Mesenchymal stem cell (in vitro differentiated cells and primary cell): Measurements from ENCODE around the gene PTX4.

ENCODE experiments used
- DNase-seq: peaks from one replicate; pipeline ENCODE4 v3.0.0-alpha.2; 2013
- H2AFZ ChIP-seq: one replicate; pipeline ENCODE4 v1.6.1; 2013; ENCODE audit warnings: low read depth, mild to moderate bottlenecking, control low read depth, inconsistent platforms, low read length, moderate library complexity
- H2AK5ac ChIP-seq: 2 replicates; pipeline ENCODE4 v1.6.1; 2013; ENCODE audit warnings: low read length, moderate library complexity, mild to moderate bottlenecking, inconsistent platforms; ENCODE audit not compliant: severe bottlenecking
- H2BK120ac ChIP-seq: one replicate; pipeline ENCODE4 v1.6.1; 2013; ENCODE audit warnings: low read depth, mild to moderate bottlenecking, inconsistent platforms, low read length, moderate library complexity
- H2BK12ac ChIP-seq, 2 experiments: one replicate each; pipeline ENCODE4 v1.6.1; 2013; ENCODE audit warnings: inconsistent platforms in 2 of 2, low read length in 2 of 2, mild to moderate bottlenecking in 2 of 2, moderate library complexity in 2 of 2, control low read depth in 1 of 2
- H2BK15ac ChIP-seq: one replicate; pipeline ENCODE4 v1.6.1; 2013; ENCODE audit warnings: mild to moderate bottlenecking, low read depth, inconsistent platforms; ENCODE audit not compliant: poor library complexity, severe bottlenecking
- H2BK5ac ChIP-seq: 2 replicates; pipeline ENCODE4 v1.6.1; 2013; ENCODE audit warnings: low read depth, mild to moderate bottlenecking, low read length, control low read depth, inconsistent platforms; ENCODE audit not compliant: poor library complexity, severe bottlenecking
- H3K14ac ChIP-seq, 2 experiments: one replicate each; pipeline ENCODE4 v1.6.1; 2013; ENCODE audit warnings: inconsistent platforms in 2 of 2, low read length in 2 of 2, control low read depth in 1 of 2, mild to moderate bottlenecking in 1 of 2, moderate library complexity in 1 of 2
- H3K18ac ChIP-seq, 2 experiments: one replicate each; pipeline ENCODE4 v1.6.1; 2013; ENCODE audit warnings: inconsistent platforms in 2 of 2, low read length in 2 of 2, control low read depth in 1 of 2, low read depth in 1 of 2, mild to moderate bottlenecking in 1 of 2
- H3K23ac ChIP-seq, 2 experiments: one replicate each; pipeline ENCODE4 v1.6.1; 2013; ENCODE audit warnings: inconsistent platforms in 2 of 2, low read length in 2 of 2, mild to moderate bottlenecking in 2 of 2, moderate library complexity in 2 of 2, control low read depth in 1 of 2
- H3K27ac ChIP-seq: 2 replicates; pipeline ENCODE4 v1.5.1; 2013; ENCODE audit warnings: mild to moderate bottlenecking, moderate library complexity, low read length, control low read depth, inconsistent platforms; ENCODE audit not compliant: poor library complexity, severe bottlenecking
- H3K27me3 ChIP-seq, 2 experiments: 2 replicates each; pipeline versions ENCODE4 v1.6.1 to v1.7.0; 2013; ENCODE audit warnings: low read length in 2 of 2, mild to moderate bottlenecking in 2 of 2, moderate library complexity in 2 of 2, control low read depth in 1 of 2, inconsistent platforms in 1 of 2; ENCODE audit not compliant: control insufficient read depth in 1 of 2, insufficient read depth in 1 of 2
- H3K36me3 ChIP-seq, 2 experiments: 2 replicates each; pipeline versions ENCODE4 v1.6.1 to v1.7.0; 2013; ENCODE audit warnings: low read length in 2 of 2, control low read depth in 1 of 2, inconsistent platforms in 1 of 2, low read depth in 1 of 2, mild to moderate bottlenecking in 1 of 2; ENCODE audit not compliant: insufficient read depth in 2 of 2, control insufficient read depth in 1 of 2
- H3K4ac ChIP-seq, 2 experiments: one replicate each; pipeline ENCODE4 v1.6.1; 2013; ENCODE audit warnings: inconsistent platforms in 2 of 2, low read length in 2 of 2, mild to moderate bottlenecking in 2 of 2, moderate library complexity in 2 of 2, control low read depth in 1 of 2, low read depth in 1 of 2
- H3K4me1 ChIP-seq: 2 replicates; pipeline ENCODE4 v1.6.1; 2013; ENCODE audit warnings: low read depth, low read length, control low read depth; ENCODE audit not compliant: control insufficient read depth, insufficient read depth
- H3K4me2 ChIP-seq: 2 replicates; pipeline ENCODE4 v1.6.1; 2013; ENCODE audit warnings: low read length, mild to moderate bottlenecking, inconsistent platforms; ENCODE audit not compliant: poor library complexity, severe bottlenecking
- H3K4me3 ChIP-seq, 2 experiments: 2 replicates each; pipeline versions ENCODE4 v1.5.1 to v1.7.0; 2013; ENCODE audit warnings: low read length in 2 of 2, mild to moderate bottlenecking in 2 of 2, control low read depth in 1 of 2, low read depth in 1 of 2; ENCODE audit not compliant: insufficient read depth in 1 of 2
- H3K79me1 ChIP-seq: replicated peaks from 2 replicates; pipeline ENCODE4 v1.6.1; 2013; ENCODE audit warnings: mild to moderate bottlenecking, control low read depth, low read length, inconsistent platforms; ENCODE audit not compliant: poor library complexity, severe bottlenecking
- H3K9ac ChIP-seq: 2 replicates; pipeline ENCODE4 v1.7.0; 2013; ENCODE audit warnings: mild to moderate bottlenecking, low read length, moderate library complexity
- H3K9me3 ChIP-seq: 2 replicates; pipeline ENCODE4 v1.7.0; 2013; ENCODE audit warnings: mild to moderate bottlenecking, low read length; ENCODE audit not compliant: control insufficient read depth
- H4K8ac ChIP-seq: one replicate; pipeline ENCODE4 v1.6.1; 2013; ENCODE audit warnings: inconsistent platforms, mild to moderate bottlenecking, low read length, moderate library complexity
- H4K91ac ChIP-seq: one replicate; pipeline ENCODE4 v1.6.1; 2013; ENCODE audit warnings: mild to moderate bottlenecking, low read length, inconsistent platforms
- WGBS: methylation state at CpG from one replicate; pipeline ENCODE4 v1.1.7; 2013; ENCODE audit warnings: mixed read lengths; 5-methylcytosine and 5-hydroxymethylcytosine counted together

PTX4 gene

GRCh38 chr16:1449201-1449788 lies 39.4 kb downstream of the PTX4 start:
- Histone ChIP-seq H3K23ac (no peak overlapping the region), H3K4me1 (peaks cover 2% of the 10 kb centered on the region), H3K27me3 (no peaks in the 10 kb centered on the region), H2BK12ac (no peak overlapping the region), H2AFZ (no peak overlapping the region), H2AK5ac (no peak overlapping the region), H4K91ac (no peak overlapping the region), H3K14ac (no peak overlapping the region), H4K8ac (no peak overlapping the region), H3K4me3 (no peak overlapping the region), H2BK120ac (no peak overlapping the region), H3K4ac (no peak overlapping the region), H3K9ac (no peak overlapping the region), H2BK15ac (no peak overlapping the region), H3K27ac (no peak overlapping the region), H3K4me2 (no peak overlapping the region), H3K9me3 (no peaks in the 10 kb centered on the region), H2BK5ac (no peak overlapping the region), H3K79me1 (peaks cover 4% of the 10 kb centered on the region), H3K36me3 (peaks cover 69 to 95% of the 10 kb centered on the region in 2 experiments), H3K18ac (no peak overlapping the region)
- 96% methylated on average over 25 of the region's 25 CpGs for WGBS
- DNase-seq: no peak

- no peak overlapping the region for H3K14ac ChIP-seq
- no peaks in the 10 kb centered on the region for H3K27me3 ChIP-seq
- H3K4me2 ChIP-seq: no peak overlapping the region
- no peak overlapping the region for H4K8ac ChIP-seq
- H2BK5ac ChIP-seq: no peak overlapping the region
- no peak for DNase-seq
- H3K36me3 ChIP-seq: peaks cover 63 to 89% of the 10 kb centered on the region in 2 experiments
- no peak overlapping the region for H2AFZ ChIP-seq
- WGBS: 95% methylated on average over 30 of the region's 30 CpGs
- H3K79me1 ChIP-seq: peaks cover 3% of the 10 kb centered on the region
- H2BK120ac ChIP-seq: no peak overlapping the region
- H3K9me3 ChIP-seq: no peaks in the 10 kb centered on the region
- no peak overlapping the region for H3K4me3 ChIP-seq
- H3K4me1 ChIP-seq: peaks cover 2% of the 10 kb centered on the region
- no peak overlapping the region for H3K9ac ChIP-seq
- no peak overlapping the region for H3K27ac ChIP-seq
- no peak overlapping the region for H2BK15ac ChIP-seq
- no peak overlapping the region for H3K18ac ChIP-seq
- H3K23ac ChIP-seq: no peak overlapping the region
- H2BK12ac ChIP-seq: no peak overlapping the region
- no peak overlapping the region for H4K91ac ChIP-seq
- no peak overlapping the region for H2AK5ac ChIP-seq
- H3K4ac ChIP-seq: no peak overlapping the region
Observed at GRCh38 chr16:1448536-1449116, 40.1 kb downstream of the PTX4 start.

GRCh38 chr16:1447965-1448364 lies 40.8 kb downstream of the PTX4 start:
- no peak overlapping the region for H2BK5ac ChIP-seq
- no peak overlapping the region for H3K14ac ChIP-seq
- no peaks in the 10 kb centered on the region for H3K9me3 ChIP-seq
- no peak overlapping the region for H2AFZ ChIP-seq
- no peak overlapping the region for H3K4ac ChIP-seq
- H3K36me3 ChIP-seq: peaks cover 57 to 83% of the 10 kb centered on the region in 2 experiments
- H3K18ac ChIP-seq: no peak overlapping the region
- no peak for DNase-seq
- no peak overlapping the region for H4K8ac ChIP-seq
- no peaks in the 10 kb centered on the region for H3K27me3 ChIP-seq
- H3K9ac ChIP-seq: no peak overlapping the region
- H2BK15ac ChIP-seq: no peak overlapping the region
- no peak overlapping the region for H3K4me2 ChIP-seq
- peaks cover 2% of the 10 kb centered on the region for H3K4me1 ChIP-seq
- H2BK120ac ChIP-seq: no peak overlapping the region
- H3K79me1 ChIP-seq: peaks cover 3% of the 10 kb centered on the region
- H3K4me3 ChIP-seq: no peak overlapping the region
- H2AK5ac ChIP-seq: no peak overlapping the region
- no peak overlapping the region for H3K27ac ChIP-seq
- H2BK12ac ChIP-seq: no peak overlapping the region
- H4K91ac ChIP-seq: no peak overlapping the region
- 95% methylated on average over 11 of the region's 11 CpGs for WGBS
- no peak overlapping the region for H3K23ac ChIP-seq

GRCh38 chr16:1446296-1447080 lies 42.3 kb downstream of the PTX4 start:
- H2BK15ac ChIP-seq: no peak overlapping the region
- no peak overlapping the region for H2AFZ ChIP-seq
- H3K36me3 ChIP-seq: peaks cover 43 to 69% of the 10 kb centered on the region in 2 experiments
- H3K79me1 ChIP-seq: peaks cover 3% of the 10 kb centered on the region
- no peak overlapping the region for H4K91ac ChIP-seq
- H3K4me1 ChIP-seq: no peaks in the 10 kb centered on the region
- no peak overlapping the region for H4K8ac ChIP-seq
- H3K9ac ChIP-seq: no peak overlapping the region
- no peak overlapping the region for H3K4me3 ChIP-seq
- 94% methylated on average over 41 of the region's 41 CpGs for WGBS
- no peak for DNase-seq
- no peak overlapping the region for H3K4me2 ChIP-seq
- H3K14ac ChIP-seq: no peak overlapping the region
- no peak overlapping the region for H3K18ac ChIP-seq
- H3K4ac ChIP-seq: no peak overlapping the region
- H3K27me3 ChIP-seq: no peaks in the 10 kb centered on the region
- H2AK5ac ChIP-seq: no peak overlapping the region
- H2BK12ac ChIP-seq: no peak overlapping the region
- no peak overlapping the region for H3K27ac ChIP-seq
- H2BK5ac ChIP-seq: no peak overlapping the region
- no peak overlapping the region for H2BK120ac ChIP-seq
- no peak overlapping the region for H3K23ac ChIP-seq
- H3K9me3 ChIP-seq: no peaks in the 10 kb centered on the region
